ENCODE data around the gene SYNGR1.
"Not testable (repeated sequence)": the region's sequence is repeated elsewhere in the genome, so short reads cannot be mapped to it uniquely, and the experiment has no call there.

SYNGR1 gene

DNA sequence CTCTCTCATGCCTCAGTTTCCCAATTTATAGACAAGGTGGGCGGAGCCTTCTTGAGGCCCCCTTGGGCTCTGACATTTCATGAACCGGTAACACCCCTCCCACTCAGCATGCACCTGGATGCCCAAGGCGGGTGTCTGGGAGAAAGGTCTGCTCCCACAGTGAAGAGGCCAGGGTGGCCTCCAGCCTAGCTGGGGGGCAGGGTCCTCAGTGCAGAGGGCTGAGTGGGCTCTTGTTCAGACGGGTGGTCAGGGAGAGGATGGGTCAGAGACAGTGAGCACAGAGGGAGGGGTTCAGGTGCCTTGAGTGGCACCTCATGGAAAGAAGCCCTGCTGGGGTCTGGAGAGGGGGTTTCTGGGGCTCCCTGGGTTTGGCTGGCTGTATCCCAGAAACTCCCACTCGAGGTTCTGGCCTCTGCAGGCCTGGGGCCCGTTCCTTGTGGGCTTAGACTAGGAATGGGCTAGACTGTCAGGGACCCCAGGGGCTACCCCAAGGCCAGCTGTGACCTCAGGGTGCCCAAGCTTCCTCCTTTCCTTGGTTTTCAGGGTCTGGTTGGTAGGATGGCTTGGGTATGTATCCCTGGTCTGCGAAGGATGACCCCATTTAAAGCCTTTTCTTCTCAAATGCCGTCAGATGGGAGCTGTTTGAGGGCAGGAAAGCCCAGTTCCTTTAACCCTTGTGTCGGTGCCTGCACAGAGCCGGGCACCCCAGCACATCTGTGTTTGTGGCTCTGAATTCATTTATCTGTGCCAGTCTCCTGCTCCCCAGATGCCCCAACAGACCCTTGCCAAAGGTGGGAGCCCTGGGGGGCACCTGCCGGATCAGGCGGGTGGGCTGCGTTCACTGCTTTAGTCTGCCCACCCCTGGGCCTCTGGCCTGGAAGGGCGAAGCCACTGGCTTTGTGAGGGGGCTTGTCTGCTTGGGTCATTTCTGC lies 1.2 kb downstream of the SYNGR1 start:
- no peak for DNase-seq (ENCODE audit: low spot score)

DNA sequence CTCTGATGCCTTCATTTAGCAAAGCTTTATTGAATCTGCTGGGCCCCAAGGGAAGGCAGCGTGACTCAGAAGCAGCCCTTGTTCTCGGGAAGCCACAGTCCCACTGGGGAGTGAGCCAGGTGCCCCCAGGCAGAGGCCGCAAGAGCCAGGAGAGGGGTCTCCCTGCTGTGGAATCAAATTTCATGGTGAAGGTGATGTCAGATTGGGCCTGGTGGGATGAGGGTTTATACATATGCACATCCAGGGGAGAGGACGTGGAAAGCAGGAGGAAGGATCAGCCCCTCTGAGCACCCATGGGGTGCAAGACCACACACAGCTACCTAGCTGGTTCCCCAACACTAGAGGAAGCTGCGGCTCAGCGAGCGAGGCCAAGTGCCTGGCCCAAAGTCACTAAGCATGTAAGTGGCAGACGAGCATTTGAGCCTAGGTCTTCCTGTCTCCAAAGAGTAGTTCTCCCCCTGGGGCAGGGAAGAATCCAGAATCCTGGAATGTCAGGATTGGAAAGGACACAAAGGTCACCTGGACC lies 2.0 kb downstream of the SYNGR1 start:
- no peak for DNase-seq (ENCODE audit: low spot score)

DNA sequence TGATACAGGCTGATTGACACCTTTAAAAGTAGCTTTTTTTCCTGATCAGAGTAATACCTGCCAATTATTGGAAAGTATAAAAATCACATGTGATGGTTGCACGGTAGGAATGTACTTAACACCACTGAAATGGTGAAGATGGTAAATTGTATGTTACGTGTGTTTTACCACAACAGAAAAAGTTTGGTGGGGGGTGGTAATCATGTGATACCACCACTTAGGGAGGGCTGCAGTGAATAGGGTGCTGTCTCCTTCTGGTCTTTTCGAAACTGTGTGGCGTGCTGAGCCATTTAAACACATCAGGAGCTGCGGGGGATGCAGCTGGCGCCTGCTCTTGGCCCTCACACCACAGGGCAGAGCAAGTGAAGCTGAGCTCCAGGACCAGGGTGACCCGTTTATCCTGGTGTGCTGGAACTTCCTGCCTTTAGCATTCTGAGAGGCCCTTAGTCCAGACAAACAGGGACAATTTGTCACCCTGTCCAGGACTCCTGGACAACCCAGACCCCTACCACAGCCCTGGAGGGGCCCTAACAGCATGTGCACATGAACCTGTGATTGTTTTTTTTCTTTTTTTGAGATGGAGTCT lies 2.6 kb downstream of the SYNGR1 start:
- no peak for DNase-seq (ENCODE audit: low spot score)

DNA sequence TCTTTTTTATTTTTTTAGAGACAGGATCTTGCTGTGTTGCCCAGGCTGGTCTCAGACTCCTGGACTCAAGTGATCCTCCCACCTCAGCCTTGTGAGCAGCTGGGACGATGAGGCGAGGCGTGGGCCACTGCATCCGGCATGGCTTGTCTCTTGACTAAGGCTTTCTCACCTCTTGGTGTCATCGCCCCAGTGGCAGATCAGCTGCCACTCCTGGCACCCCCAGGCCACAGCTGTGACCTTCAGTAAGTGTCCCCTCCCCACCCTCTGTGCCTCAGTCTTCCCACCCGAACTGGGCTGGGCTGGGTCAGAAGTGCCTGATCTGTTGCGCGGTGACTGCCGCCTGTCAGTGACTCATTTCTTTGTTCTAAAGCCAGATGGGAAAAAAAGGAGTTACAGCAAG lies 3.6 kb downstream of the SYNGR1 start:
- DNase-seq (ENCODE audit: low spot score): no peak

GRCh38 chr22:39355080-39355479 lies 5.3 kb downstream of the SYNGR1 start:
- no peak for DNase-seq (ENCODE audit: low spot score)

GRCh38 chr22:39355805-39356204 lies 6.0 kb downstream of the SYNGR1 start:
- not testable (repeated sequence) for DNase-seq (ENCODE audit: low spot score)

- DNase-seq (ENCODE audit: low spot score): no peak
These were observed 6.7 kb downstream of the SYNGR1 start for GRCh38 chr22:39356464-39356863.

DNA sequence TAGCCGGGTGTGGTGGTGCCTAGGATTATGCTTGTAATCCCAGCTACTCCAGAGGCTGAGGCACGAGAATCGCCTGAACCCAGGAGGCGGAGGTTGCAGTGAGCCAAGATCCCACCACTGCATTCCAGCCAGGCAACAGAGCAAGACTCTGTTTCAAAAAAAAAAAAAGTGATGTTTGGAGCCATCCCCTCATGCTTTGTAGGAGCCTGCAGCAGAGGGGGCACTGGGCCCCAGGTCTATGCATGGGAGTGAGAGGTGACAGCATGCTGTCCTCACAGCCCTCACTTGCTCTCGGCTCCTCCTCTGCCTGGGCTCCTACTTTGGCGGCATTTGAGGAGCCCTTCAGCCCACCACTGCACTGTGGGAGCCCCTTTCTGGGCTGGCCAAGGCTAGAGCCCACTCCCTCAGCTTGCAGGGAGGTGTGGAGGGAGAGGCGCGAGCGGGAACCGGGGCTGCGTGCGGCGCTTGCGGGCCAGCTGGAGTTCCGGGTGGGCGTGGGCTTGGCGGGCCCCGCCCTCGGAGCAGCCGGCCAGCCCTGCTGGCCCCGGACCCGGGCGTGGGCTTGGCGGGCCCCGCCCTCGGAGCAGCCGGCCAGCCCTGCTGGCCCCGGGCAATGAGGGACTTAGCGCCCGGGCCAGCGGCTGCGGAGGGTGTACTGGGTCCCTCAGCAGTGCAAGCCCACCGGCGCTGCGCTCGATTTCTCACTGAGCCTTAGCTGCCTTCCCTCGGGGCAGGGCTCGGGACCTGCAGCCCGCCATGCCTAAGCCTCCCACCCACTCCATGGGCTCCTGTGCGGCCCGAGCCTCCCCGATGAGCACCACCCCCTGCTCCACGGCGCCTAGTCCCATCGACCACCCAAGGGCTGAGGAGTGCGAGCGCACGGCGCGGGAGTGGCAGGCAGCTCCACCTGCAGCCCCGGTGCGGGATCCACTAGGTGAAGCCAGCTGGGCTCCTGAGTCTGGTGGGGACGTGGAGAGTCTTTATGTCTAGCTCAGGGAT lies 7.6 kb downstream of the SYNGR1 start:
- DNase-seq (ENCODE audit: low spot score): not testable (repeated sequence)

DNA sequence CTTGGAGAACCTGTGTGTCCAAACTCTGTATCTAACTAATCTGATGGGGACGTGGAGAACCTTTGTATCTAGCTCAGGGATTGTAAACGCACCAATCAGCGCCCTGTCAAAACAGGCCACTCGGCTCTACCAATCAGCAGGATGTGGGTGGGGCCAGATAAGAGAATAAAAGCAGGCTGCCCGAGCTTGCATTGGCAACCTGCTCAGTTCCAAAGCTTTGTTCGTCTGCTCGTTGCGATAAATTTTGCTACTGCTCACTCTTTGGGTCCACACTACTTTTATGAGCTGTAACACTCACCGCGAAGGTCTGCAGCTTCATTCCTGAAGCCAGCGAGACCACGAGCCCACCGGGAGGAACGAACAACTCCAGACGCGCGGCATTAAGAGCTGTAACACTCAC lies 8.4 kb downstream of the SYNGR1 start:
- DNase-seq (ENCODE audit: low spot score): not testable (repeated sequence)

DNA sequence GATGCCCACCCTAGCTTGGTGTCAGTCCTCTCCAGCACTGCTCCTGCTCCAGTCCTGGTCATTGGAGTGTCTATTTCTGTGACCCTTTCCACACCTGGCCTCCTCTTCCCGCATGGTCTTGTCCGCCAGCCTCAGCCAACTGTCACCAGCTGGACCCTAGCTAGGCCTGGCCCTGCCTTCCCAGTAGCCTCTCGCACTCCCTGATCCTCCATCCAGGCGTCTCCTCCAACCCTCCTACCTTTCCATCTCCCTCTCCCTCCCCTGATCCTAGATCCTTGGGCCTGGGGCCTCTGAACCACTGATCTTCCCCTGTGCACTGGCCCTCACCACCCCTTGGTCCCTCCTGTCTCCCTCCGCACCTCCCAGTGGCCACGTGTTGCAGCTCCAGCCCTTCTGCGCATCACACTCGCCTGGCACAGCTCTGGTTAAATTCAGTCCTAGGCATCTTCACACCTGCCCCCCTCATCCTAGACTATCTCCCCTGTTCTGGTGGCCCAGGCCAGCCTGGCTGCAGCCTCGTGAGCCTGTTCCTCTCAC lies 9.9 kb downstream of the SYNGR1 start:
- no peak for DNase-seq (ENCODE audit: low spot score)

- DNase-seq (ENCODE audit: low spot score): no peak
These were observed 10.5 kb downstream of the SYNGR1 start for GRCh38 chr22:39360242-39360641.

DNA sequence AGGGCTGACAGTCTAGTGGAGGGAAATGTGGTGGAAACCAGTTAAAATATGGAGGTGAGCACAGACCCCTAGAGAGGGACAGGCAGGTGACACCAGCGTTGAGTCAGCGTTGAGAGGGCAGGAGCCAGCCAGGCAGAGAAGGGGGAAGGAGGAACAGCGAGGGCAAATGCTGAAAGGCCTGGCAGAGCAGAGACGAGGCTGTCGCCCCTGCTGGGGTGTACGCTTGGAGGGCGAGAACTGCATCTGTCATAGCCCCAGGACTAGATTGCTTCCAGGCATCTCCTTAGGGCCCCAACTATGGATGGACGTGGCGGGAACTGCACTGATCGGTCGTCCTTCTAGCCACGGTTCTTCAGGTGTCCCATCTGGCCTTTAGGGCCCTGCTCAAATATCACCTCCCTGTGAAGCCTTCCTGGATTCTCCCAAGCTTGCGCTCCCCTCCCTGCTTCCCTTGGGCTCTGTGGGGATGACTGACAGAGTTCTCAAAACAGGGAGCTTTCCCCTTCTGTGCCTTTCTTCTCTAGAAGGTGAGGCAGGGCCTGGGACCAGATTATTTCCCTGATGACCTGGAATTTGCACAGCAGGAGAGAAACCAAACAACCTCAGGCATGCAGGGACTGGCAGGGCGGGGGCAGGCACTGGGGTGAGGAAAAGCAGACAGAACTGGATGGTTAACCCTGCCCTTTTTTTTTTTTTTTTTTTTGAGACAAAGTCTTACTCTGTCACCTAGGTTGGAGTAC lies 11.1 kb downstream of the SYNGR1 start:
- DNase-seq (ENCODE audit: low spot score): no peak

GRCh38 chr22:39361496-39361895 lies 11.7 kb downstream of the SYNGR1 start:
- no peak for DNase-seq (ENCODE audit: low spot score)

- DNase-seq (ENCODE audit: low spot score): no peak
These were observed 12.5 kb downstream of the SYNGR1 start for GRCh38 chr22:39362271-39362670.

GRCh38 chr22:39362932-39363331 lies 13.1 kb downstream of the SYNGR1 start:
- DNase-seq (ENCODE audit: low spot score): no peak

DNA sequence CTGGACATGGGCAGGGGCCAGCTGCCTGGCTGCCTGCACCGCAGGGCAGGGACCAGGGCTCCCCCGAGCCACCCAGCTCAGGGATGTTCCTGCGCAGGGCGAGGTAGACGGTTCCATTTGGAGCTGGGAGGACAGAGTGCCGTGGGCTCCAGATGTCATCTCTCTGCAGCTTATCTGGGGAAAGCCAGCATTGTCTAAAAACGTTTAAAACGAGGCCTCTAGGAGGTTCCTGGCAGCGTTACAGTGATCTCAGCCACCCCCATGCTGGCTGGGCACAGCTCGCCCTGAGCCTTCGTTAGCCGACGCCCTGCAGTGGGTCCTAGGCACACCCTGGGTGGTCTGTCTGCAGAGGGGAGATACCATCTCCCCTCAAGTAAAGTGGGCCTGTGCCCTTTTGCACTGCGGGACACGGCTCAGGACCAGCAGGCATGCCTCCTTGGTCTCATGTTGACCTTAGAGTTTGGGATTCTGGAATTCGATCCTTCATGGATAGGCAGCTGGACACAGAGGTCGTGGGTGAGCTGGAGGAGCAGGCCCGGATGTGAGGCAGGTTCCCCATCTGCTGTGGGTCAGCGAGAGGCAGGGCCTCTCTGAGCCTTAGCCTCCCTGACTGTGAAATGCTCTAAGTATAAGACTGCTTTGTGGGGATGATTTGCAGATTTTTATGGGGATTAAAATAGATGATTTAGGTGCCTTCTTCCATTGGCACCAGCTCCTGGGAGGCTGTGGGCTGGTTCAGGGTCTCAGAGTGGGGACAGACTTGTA lies 14.1 kb downstream of the SYNGR1 start:
- DNase-seq (ENCODE audit: low spot score): no peak

- no peak for DNase-seq (ENCODE audit: low spot score)
These were observed 15.1 kb downstream of the SYNGR1 start for GRCh38 chr22:39364714-39365491.

- no peak for DNase-seq (ENCODE audit: low spot score)
These were observed 15.6 kb downstream of the SYNGR1 start for GRCh38 chr22:39365492-39365780.

GRCh38 chr22:39367035-39367434 lies 17.2 kb downstream of the SYNGR1 start:
- DNase-seq (ENCODE audit: low spot score): no peak

- DNase-seq (ENCODE audit: low spot score): no peak
These were observed 18.7 kb downstream of the SYNGR1 start for GRCh38 chr22:39368461-39368911.
